Activated CD4-positive, alpha-beta T cell treated with anti-CD3 and anti-CD28 coated beads, Interleukin-2, amount 50 U/mL, for 24 hours (primary cell): ENCODE results near the gene APP.
"Not testable (repeated sequence)": the region's sequence is repeated elsewhere in the genome, so short reads cannot be mapped to it uniquely, and the experiment has no call there.

Experiments used
- DNase-seq, 2 donors: peaks; one replicate each; pipeline ENCODE4 v3.0.0-alpha.2; 2020; ENCODE audit warnings: low read depth in 1 of 2, low spot score in 1 of 2

The APP gene

DNA sequence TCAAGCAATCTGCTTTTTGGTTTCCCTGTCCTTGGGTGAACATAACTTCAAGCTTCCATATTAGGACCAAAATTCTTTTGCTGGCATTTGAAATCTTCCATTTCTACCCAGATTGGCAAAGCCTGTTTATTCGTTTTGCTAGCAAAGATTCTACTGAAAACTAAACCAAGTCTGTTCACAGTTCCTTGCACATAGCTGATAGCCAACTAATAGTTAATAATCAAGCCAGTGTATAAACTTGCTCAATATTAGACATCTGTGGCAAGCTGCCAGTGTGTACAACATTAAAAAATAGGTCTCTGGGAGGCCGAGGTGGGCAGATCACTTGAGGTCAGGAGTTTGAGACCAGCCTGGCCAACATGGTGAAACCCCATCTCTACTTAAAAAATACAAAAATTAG lies 6.3 kb downstream of the APP start:
- no peak for DNase-seq

DNA sequence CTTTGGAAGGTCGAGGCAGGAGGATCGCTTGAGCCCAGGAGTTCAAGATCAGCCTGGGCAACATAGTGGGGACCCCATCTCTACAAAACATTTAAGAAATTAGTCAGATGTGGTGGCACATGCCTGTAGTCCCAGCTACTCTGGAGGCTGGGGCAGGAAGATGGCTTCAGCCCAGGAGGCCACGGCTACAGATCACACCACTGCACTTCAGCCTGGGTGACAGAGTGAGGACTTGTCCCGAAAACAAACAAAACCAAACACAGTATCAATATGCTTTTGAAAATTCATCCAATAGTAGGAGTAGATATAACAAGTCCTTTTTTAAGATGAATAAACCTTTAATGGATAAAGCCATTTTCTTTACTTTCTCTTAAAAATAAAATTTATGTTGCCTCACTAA lies 8.5 kb downstream of the APP start:
- DNase-seq, result no peak

GRCh38 chr21:26159869-26160268 lies 10.7 kb downstream of the APP start:
- no peak for DNase-seq

DNA sequence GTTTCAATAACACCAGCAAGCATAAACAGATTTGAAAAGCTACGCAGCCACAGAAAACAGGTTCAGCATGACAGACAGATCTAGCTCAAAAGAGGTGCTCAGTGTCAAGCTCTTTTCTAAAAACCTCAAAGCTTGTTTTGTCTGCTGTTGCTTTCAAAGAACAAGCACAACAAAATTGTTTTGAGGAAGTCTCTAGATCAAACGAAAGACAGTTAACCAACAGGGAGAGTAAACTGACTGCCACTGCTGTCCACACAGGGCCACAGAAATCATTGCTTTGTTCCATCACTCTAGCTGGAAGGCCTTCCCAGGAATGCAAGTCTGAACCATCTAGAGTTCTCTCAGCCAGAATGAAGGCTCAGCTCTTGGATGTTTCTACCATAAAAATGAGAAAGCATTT lies 12.8 kb downstream of the APP start:
- no peak for DNase-seq

GRCh38 chr21:26154753-26155152 lies 15.8 kb downstream of the APP start:
- DNase-seq, result no peak

- no peak for DNase-seq
Measured at GRCh38 chr21:26153758-26154157, 16.8 kb downstream of the APP start.

DNA sequence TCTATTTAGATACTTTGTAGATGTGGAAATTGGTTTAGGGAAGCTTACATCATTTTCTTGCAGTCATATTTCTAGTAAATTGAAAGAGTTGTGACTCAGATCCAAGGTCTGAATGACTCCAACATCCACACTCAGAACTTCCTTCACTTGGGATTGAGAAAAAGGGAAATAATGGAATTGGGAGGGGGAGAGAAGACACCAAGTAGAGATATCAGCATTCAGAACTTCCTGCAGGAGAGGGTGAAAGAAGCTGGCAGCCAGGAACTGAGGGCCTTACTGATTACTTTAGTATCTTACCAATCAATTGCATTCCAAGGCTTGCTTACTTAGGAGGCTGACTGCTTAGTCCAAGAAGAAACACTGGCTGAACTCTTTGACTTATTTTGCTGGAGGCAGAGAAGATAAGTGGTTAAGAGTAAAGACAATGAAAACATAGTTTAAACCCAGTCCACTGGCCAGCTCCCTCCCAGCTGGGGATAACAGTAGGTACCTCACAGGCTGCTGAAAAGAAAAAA lies 21.7 kb downstream of the APP start:
- DNase-seq, result no peak

DNA sequence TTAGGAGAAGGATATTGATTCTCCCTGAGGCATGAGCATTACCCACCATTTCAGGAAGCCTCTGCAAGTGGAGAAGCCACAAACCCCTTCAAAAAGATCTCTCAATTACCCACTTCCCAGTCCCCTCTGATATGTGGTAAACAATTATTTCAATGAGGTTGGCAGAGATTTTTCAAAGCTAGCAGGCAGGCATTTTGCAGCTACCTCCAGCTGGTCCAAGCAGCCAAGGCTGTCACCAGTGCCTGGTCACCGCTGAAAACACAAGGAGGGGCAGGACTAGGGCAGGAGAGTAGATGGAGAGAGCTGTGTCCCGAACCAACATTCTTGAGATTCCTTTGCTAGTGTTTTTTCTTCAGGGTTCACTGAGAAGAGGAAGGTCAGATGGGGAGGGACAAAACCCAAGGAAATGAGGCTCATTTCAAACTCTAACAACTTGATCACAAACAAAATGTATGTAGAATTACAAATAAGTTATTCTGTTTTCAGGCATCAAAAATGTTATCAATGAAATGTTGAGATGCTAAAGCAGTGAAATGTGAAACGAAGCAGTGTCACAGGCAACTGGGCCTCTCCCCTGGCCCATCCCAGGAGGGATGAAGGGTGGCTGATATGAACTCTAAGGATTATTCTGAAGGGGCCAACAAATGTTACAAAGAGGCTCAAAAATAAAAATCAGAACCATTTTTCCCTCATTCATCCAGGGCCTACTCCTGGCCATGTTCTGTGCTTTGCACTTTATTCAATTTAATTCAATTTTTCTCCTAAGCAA lies 22.3 kb downstream of the APP start:
- DNase-seq, result no peak

DNA sequence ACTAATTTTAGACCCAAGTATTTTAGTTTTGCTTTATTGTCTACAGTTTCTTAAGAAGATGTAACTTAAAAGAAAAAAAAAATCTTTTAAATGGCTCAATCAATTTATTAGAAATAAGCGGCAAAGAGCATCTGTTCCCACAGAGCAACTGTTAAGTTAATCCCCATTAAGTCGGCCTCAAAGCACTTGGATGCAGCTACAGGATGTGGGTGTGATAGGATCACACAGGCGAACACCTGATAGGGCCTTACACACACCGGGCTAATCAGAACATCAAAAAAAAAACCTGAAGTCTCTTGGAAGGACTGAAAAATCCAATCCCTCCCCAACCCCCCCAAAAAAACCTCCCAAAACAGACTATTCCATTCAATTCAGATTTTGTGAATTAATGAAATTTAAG lies 23.0 kb downstream of the APP start:
- DNase-seq, result no peak

GRCh38 chr21:26146681-26147080 lies 23.9 kb downstream of the APP start:
- no peak for DNase-seq

DNA sequence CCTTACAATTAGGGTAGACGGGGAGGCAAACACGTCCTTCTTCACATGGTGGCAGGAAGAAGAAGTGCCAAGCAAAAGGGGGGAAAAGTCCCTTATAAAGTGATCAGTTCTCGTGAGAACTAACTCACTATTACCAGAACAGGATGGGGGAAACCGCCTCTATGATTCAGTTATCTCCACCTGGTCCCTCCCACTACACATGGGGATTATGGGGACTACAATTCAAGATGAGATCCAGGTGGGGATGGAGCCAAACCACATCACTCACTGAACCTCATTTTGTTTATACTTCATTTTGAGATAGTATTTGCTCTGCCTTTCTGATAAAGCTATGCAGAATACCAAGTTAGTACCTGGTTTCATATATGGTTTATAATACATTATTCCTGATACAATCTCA lies 26.5 kb downstream of the APP start:
- no peak for DNase-seq

DNA sequence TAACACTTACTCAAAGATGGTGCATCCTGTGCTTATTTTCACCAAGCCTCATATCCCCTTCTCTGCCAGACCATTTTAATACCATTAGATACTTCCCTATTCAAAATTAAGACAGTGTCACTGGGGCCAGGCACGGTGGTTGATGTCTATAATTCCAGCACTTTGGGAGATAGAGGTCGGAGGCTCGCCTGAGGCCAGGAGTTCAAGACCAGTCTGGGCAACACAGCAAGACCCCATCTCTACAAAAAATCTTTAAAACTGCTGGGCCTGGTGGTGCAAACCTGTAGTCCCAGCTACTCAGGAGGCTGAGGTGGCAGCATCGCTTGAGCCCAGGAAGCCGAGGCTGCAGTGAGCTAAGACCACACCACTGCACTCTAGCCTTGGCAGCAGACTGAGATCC lies 28.2 kb downstream of the APP start:
- DNase-seq, result no peak

- no peak for DNase-seq
Measured at GRCh38 chr21:26140926-26141325, 29.6 kb downstream of the APP start.

DNA sequence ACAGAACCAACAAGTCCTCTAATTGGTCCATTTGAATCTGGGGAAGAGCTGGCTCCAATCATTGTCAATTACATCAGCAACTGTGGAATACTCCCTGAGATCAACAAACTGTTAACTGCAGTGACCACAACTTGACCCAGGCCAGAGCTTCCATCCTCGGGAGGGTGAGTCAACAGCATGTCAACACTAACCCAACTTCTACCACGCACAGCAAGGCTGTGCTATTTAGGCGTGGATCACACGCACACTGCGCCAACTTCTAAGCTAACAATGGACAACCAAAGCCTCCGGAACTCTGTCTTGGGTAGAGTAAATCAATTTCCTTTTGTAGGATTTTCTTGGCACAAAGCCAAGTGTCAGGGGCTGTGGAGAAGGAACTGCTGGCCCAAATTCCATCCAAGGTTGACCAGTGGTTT lies 30.4 kb downstream of the APP start:
- no peak for DNase-seq

DNA sequence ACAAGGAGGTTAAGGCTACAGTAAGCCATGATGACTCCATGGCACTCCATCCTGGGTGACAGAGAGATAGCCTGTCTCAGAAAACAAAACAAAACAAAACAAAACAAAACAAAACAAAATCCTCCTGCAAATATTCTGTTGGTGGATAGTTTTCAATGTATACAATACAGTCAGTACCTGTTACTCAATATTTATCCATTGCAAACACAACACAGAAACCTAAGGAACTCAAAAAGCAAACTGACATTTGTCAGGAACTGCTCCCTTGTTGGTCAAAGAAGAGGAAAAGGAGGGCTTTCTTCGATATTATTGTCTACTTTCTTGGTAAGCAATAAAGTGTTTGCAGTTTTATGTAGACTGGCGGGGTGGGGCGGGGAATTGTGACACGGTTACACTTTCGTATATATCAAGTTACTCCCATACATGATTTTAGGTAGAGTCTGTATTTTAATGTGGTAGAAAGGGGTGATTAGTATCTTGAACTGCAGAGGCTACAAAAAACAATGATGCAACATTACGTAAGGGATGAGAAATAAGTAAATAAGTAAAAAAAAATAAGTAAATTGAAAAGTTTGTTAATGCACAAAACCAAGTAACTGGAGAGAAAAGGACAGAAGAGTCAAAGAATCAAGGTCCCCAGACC lies 31.8 kb downstream of the APP start:
- DNase-seq, result no peak

- DNase-seq, result no peak
Measured at GRCh38 chr21:26137379-26138060, 33.0 kb downstream of the APP start.

DNA sequence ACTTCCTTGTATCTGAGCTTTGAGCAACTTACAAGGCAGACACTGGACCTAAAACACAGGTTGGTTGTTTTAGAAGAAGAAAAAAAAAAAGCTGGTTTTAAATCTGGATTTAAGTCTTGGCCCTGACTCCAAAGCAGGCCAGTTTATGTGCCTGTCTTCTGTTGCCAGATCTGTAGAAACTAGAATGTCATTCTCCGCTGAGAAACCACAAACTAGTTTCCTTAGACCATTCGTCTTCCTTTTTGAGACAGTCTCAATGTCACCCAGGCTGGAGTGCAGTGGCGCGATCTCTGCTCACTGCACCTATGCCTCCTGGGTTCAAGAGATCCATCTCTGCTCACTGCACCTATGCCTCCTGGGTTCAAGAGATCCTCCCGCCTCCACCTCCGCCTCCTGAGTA lies 33.9 kb downstream of the APP start:
- no peak for DNase-seq

DNA sequence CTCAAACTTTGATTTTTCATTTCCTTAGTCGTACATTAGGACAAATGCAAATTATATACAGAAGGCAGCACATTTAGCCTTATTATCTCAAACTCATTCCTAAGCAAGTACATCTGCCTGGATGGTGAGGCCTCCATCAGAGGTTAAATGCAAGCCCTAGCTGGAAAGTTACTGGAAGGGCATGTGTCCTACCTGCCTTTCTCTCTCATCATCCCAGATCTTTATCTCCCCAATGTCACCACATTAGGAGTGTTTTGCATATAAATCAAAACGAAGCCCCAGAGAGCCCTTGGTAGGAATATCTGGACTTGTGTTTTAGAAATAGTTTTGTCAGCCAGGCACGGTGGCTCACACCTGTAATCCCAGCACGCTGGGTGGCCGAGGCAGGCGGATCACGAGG lies 35.0 kb downstream of the APP start:
- no peak for DNase-seq

- DNase-seq, result no peak
Measured at GRCh38 chr21:26131554-26131953, 39.0 kb downstream of the APP start.

GRCh38 chr21:26131053-26131452 lies 39.5 kb downstream of the APP start:
- DNase-seq, result not testable (repeated sequence)

- DNase-seq, result no peak
Measured at GRCh38 chr21:26130249-26130881, 40.2 kb downstream of the APP start.

GRCh38 chr21:26127918-26128317 lies 42.7 kb downstream of the APP start:
- no peak for DNase-seq
